ENCODE results near the gene IFNA4.

Gene IFNA4

DNA sequence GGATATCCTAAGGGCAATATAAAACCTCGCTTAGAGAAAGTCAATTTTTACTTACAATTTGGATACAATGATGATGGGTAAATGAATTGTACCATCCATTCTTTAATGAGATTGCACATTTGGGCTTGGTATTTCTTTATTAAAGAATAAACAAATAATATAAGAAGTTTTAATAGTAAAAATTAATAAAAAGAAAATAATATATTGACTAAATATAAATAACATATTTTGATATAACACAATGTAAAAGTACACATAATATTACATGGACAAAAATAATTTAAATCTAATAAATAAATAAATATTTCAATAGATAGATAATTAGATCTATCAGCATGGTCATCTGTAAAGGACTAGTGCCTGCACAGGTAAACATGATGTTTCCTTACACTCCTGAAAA lies 21.9 kb downstream of the IFNA4 start:
- no peak for DNase-seq

GRCh38 chr9:21160178-21160577 lies 27.2 kb downstream of the IFNA4 start:
- peak; percentile 41 for DNase-seq

- DNase-seq: no peak
Observed at GRCh38 chr9:21155501-21155900, 31.9 kb downstream of the IFNA4 start.

DNA sequence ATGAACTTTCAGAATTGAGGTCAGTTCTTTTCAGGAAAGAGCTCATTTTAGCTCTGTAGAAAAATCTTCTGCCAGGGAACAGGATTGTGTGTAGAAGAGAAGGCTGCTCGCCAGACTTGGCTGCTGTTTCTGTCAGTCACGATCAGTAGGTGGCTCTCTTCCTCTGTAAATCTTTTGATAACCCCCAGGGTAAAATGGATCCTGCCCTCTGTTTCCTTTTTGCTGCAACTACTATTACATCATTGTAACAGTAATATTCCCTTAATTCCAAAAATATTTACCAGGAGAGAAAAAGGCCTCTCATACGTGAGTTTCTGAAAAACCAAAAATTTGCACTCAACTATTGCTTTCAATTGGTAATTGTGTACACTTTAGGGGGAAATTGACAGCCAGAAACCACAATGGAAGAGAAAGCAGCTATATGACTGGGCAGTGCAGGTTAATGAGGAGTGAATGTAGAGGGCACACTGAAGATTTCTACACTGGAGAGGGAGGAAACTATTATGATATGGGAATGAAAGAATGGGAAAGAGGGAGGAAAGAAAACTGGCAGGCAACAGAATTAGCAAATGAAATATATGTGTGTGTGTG lies 33.3 kb downstream of the IFNA4 start:
- peak; percentile 2 for DNase-seq

DNA sequence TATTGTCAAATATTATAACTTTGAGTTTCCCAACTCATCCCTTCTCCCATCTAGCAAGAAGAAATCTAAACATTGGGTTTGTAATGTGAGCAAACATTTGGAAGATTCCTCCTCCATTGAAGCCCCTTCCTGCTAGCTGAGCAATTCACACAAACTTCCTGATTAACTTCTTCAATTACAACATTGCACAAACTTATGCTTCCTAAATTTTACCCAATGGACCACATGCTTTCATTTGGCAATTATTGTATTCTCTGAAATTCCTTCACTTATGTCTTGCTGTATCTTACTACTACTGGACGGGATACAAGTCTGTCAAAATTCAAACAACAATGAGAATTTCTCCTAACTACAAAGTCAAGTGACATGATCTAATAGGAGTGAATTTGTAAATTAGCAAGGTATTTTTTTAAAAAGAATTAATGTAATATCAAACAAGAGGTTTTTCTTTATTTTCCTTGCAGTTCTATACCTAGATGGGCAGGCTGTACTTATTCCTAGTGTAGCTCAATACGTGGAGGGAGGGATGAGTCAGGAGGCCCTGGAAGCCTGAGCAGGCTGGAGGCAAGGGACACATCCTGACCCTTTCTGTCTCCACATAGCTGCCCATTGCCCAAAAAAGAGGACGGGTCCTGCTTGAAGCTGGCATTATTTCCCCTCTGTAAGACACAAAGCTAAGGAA lies 33.9 kb downstream of the IFNA4 start:
- DNase-seq: no peak

GRCh38 chr9:21144603-21145002 lies 42.8 kb downstream of the IFNA4 start:
- no peak for DNase-seq

- no peak for DNase-seq
Observed at GRCh38 chr9:21141427-21141882, 45.9 kb downstream of the IFNA4 start, which contains the start of gene IFNW1. Gene IFNW1 (minus strand): TSS chr9:21141832. CDS start chr9:21141570, 262 bp downstream.

- DNase-seq: no peak
Observed at GRCh38 chr9:21137020-21137419, 50.4 kb downstream of the IFNA4 start.

Data from central memory CD4-positive, alpha-beta T cell (primary cell).